CD4-positive, CD25-positive, alpha-beta regulatory T cell (primary cell): ENCODE results near the gene PIK3R5. TPM values are rescaled to one million over a fixed set of nuclear protein-coding genes. Genes with fewer than 3 reads are reported as not detected.
A peak's percentile ranks its signal among the peaks of the same experiment; 100 is the strongest.

ENCODE experiments used
- ATAC-seq, 2 donors: fragments of 150-1000 bp; cut with Tn5 transposase; one replicate each; pipeline ENCODE4 v1.10.0; 2021; ENCODE audit warnings: low read depth in 2 of 2, moderate number of reproducible peaks in 2 of 2, moderate library complexity in 1 of 2
- DNase-seq, 3 donors: peaks; one replicate each; pipeline versions ENCODE4 v3.0.0 to v3.0.0-alpha.2; 2012 to 2022; ENCODE audit warnings: mixed read lengths in 1 of 3
- H3K27ac ChIP-seq: one replicate; pipeline ENCODE4 v1.7.0; 2013; ENCODE audit warnings: mild to moderate bottlenecking, low read length; ENCODE audit not compliant: insufficient read depth, poor library complexity, severe bottlenecking
- H3K27me3 ChIP-seq: one replicate; pipeline ENCODE4 v1.7.0; 2013; ENCODE audit warnings: low read length; ENCODE audit not compliant: control insufficient read depth, insufficient read depth
- H3K36me3 ChIP-seq: one replicate; pipeline ENCODE4 v1.7.0; 2013; ENCODE audit warnings: mild to moderate bottlenecking, low read length, moderate library complexity; ENCODE audit not compliant: control insufficient read depth, insufficient read depth
- H3K4me1 ChIP-seq: 2 replicates; pipeline ENCODE4 v1.7.0; 2013; ENCODE audit warnings: mild to moderate bottlenecking, low read length; ENCODE audit not compliant: insufficient read depth, control insufficient read depth, poor library complexity, severe bottlenecking
- H3K4me3 ChIP-seq: one replicate; pipeline ENCODE4 v1.7.0; 2013; ENCODE audit warnings: low read depth, mild to moderate bottlenecking, low read length, moderate library complexity
- H3K9me3 ChIP-seq, 2 experiments: 1 replicate in 1 of 2; 2 replicates in 1 of 2; pipeline ENCODE4 v1.7.0; 2013; ENCODE audit warnings: low read length in 2 of 2, mild to moderate bottlenecking in 1 of 2, moderate library complexity in 1 of 2; ENCODE audit not compliant: control insufficient read depth in 2 of 2
- H3K27ac Mint-ChIP-seq, 3 donors: one replicate each; pipeline ENCODE4 v1.8.0; 2020 to 2022; ENCODE audit warnings: mild to moderate bottlenecking in 3 of 3, mixed read lengths in 3 of 3, moderate library complexity in 2 of 3
- H3K27me3 Mint-ChIP-seq: one replicate; pipeline ENCODE4 v1.8.0; 2022; ENCODE audit warnings: mild to moderate bottlenecking, mixed read lengths
- H3K36me3 Mint-ChIP-seq: one replicate; pipeline ENCODE4 v1.8.0; 2020; ENCODE audit warnings: mixed read lengths
- H3K4me1 Mint-ChIP-seq, 4 donors: one replicate each; pipeline ENCODE4 v1.8.0; 2020 to 2022; ENCODE audit warnings: mixed read lengths in 4 of 4, mild to moderate bottlenecking in 1 of 4
- H3K4me3 Mint-ChIP-seq, 4 donors: one replicate each; pipeline ENCODE4 v1.8.0; 2020 to 2022; ENCODE audit warnings: mild to moderate bottlenecking in 4 of 4, mixed read lengths in 4 of 4, moderate library complexity in 3 of 4
- H3K9me3 Mint-ChIP-seq, 7 donors: one replicate each; pipeline ENCODE4 v1.8.0; 2020 to 2022; ENCODE audit warnings: mixed read lengths in 7 of 7, mild to moderate bottlenecking in 3 of 7, moderate library complexity in 2 of 7
- polyA plus RNA-seq, 4 donors: library from polyadenylated mRNA; unstranded; fragments of 300-500 nt; fragmentation: Illumina TruSeq; gene quantifications; one replicate each; pipeline ENCODE4 v1.2.3, GENCODE V29; 2021
- total RNA-seq: library from RNA; stranded (reverse); gene quantifications from one replicate; pipeline ENCODE4 v1.2.3, GENCODE V29; 2022

The PIK3R5 gene
- total and polyA plus RNA-seq, 5 donors from 2014 or later = 34.8 to 275 (median 37.5) TPM

GRCh38 chr17:8870406-8871040 is 95.0 kb downstream of the PIK3R5 start:
- no peak for DNase-seq
- no peak for ATAC-seq
- Mint-ChIP-seq H3K9me3 (peaks cover 0 to 1% (median 0%) of the 10 kb centered on the region in 7 donors), H3K27me3 (peaks cover 4% of the 10 kb centered on the region), H3K4me3 (no peak overlapping the region), H3K4me1 (peaks cover 0 to 31% (median 11%) of the 10 kb centered on the region in 4 donors), H3K36me3 (no peaks in the 10 kb centered on the region), H3K27ac (no peak overlapping the region)
- Histone ChIP-seq H3K4me1 (peaks cover 7% of the 10 kb centered on the region), H3K36me3 (no peaks in the 10 kb centered on the region), H3K27ac (no peak overlapping the region), H3K27me3 (no peaks in the 10 kb centered on the region), H3K4me3 (no peak overlapping the region), H3K9me3 (no peaks in the 10 kb centered on the region)

- Mint-ChIP-seq H3K4me3 (no peak overlapping the region), H3K36me3 (no peaks in the 10 kb centered on the region), H3K27ac (peak overlapping the region in 2 of 3 donors; percentile 45 to 49), H3K4me1 (peaks cover 0 to 24% (median 11%) of the 10 kb centered on the region in 4 donors), H3K27me3 (peaks cover 4% of the 10 kb centered on the region), H3K9me3 (peaks cover 0 to 1% (median 0%) of the 10 kb centered on the region in 7 donors)
- Histone ChIP-seq H3K27me3 (no peaks in the 10 kb centered on the region), H3K4me1 (peaks cover 7% of the 10 kb centered on the region), H3K9me3 (no peaks in the 10 kb centered on the region), H3K27ac (no peak overlapping the region), H3K4me3 (no peak overlapping the region), H3K36me3 (no peaks in the 10 kb centered on the region)
- no peak for ATAC-seq
- DNase-seq = no peak
Observed at GRCh38 chr17:8869114-8869815, 96.2 kb downstream of the PIK3R5 start.

- Histone ChIP-seq H3K4me1 (peaks cover 7% of the 10 kb centered on the region), H3K36me3 (no peaks in the 10 kb centered on the region), H3K4me3 (no peak overlapping the region), H3K27ac (no peak overlapping the region), H3K9me3 (no peaks in the 10 kb centered on the region), H3K27me3 (no peaks in the 10 kb centered on the region)
- no peak for DNase-seq
- Mint-ChIP-seq H3K27me3 (peaks cover 4% of the 10 kb centered on the region), H3K36me3 (peaks cover 6% of the 10 kb centered on the region), H3K4me1 (peaks cover 0 to 18% (median 11%) of the 10 kb centered on the region in 4 donors), H3K27ac (peak overlapping the region in 2 of 3 donors; percentile 49 to 61), H3K4me3 (no peak overlapping the region), H3K9me3 (peaks cover 0 to 1% (median 0%) of the 10 kb centered on the region in 7 donors)
- ATAC-seq = no peak
Observed at GRCh38 chr17:8868529-8868951, 97.0 kb downstream of the PIK3R5 start.

GRCh38 chr17:8868092-8868491 is 97.4 kb downstream of the PIK3R5 start:
- peaks cover 7% of the 10 kb centered on the region for H3K4me1 ChIP-seq
- Mint-ChIP-seq H3K36me3 (peaks cover 6% of the 10 kb centered on the region), H3K9me3 (peaks cover 0 to 1% (median 0%) of the 10 kb centered on the region in 7 donors), H3K27me3 (peaks cover 4% of the 10 kb centered on the region), H3K27ac (peak overlapping the region in 2 of 3 donors; percentile 37 to 61), H3K4me3 (no peak overlapping the region), H3K4me1 (peaks cover 0 to 18% (median 11%) of the 10 kb centered on the region in 4 donors)
- no peaks in the 10 kb centered on the region for H3K27me3 ChIP-seq
- ATAC-seq = no peak
- no peak for DNase-seq
- no peak overlapping the region for H3K4me3 ChIP-seq
- no peaks in the 10 kb centered on the region for H3K9me3 ChIP-seq
- no peak overlapping the region for H3K27ac ChIP-seq
- H3K36me3 ChIP-seq = no peaks in the 10 kb centered on the region

- no peaks in the 10 kb centered on the region for H3K27me3 ChIP-seq
- Mint-ChIP-seq H3K4me3 (peak within 1 kb of the TSS in 2 of 4 donors; percentile 62 to 74), H3K4me1 (peaks cover 0 to 17% (median 11%) of the 10 kb centered on the region in 4 donors), H3K27me3 (peaks cover 4% of the 10 kb centered on the region), H3K36me3 (peaks cover 6% of the 10 kb centered on the region), H3K27ac (peak within 1 kb of the TSS in 2 of 3 donors; percentile 37 to 61), H3K9me3 (peaks cover 0 to 1% (median 0%) of the 10 kb centered on the region in 7 donors)
- no peaks in the 10 kb centered on the region for H3K9me3 ChIP-seq
- ATAC-seq (no peak), DNase-seq (no peak)
- no peak within 1 kb of the TSS for H3K27ac ChIP-seq
- peaks cover 7% of the 10 kb centered on the region for H3K4me1 ChIP-seq
- H3K4me3 ChIP-seq = no peak within 1 kb of the TSS
- no peaks in the 10 kb centered on the region for H3K36me3 ChIP-seq
Observed at GRCh38 chr17:8867361-8867981, 98.0 kb downstream of the PIK3R5 start, which contains the start of gene PIK3R6. TSS of gene PIK3R6 (minus strand) at chr17:8867674. CDS start at chr17:8849794, 17,880 bp downstream.

- H3K27ac ChIP-seq = no peak overlapping the region
- Mint-ChIP-seq H3K36me3 (peaks cover 6% of the 10 kb centered on the region), H3K9me3 (peaks cover 0 to 1% (median 0%) of the 10 kb centered on the region in 7 donors), H3K27ac (no peak overlapping the region), H3K4me1 (peaks cover 0 to 15% (median 13%) of the 10 kb centered on the region in 4 donors), H3K4me3 (no peak overlapping the region), H3K27me3 (peaks cover 4% of the 10 kb centered on the region)
- H3K4me1 ChIP-seq = peaks cover 7% of the 10 kb centered on the region
- H3K9me3 ChIP-seq = no peaks in the 10 kb centered on the region
- ATAC-seq = no peak
- DNase-seq = no peak
- no peaks in the 10 kb centered on the region for H3K27me3 ChIP-seq
- H3K4me3 ChIP-seq = no peak overlapping the region
- H3K36me3 ChIP-seq = no peaks in the 10 kb centered on the region
Observed at GRCh38 chr17:8865811-8866210, 99.7 kb downstream of the PIK3R5 start.

- H3K9me3 Mint-ChIP-seq = peaks cover 0 to 1% (median 0%) of the 10 kb centered on the region in 7 donors
- Histone ChIP-seq H3K36me3 (no peaks in the 10 kb centered on the region), H3K9me3 (no peaks in the 10 kb centered on the region), H3K4me1 (peaks cover 7% of the 10 kb centered on the region), H3K27me3 (no peaks in the 10 kb centered on the region), H3K27ac (no peak overlapping the region), H3K4me3 (no peak overlapping the region)
- H3K27me3 Mint-ChIP-seq = peaks cover 4% of the 10 kb centered on the region
- peaks cover 6% of the 10 kb centered on the region for H3K36me3 Mint-ChIP-seq
- H3K4me3 Mint-ChIP-seq = no peak overlapping the region
- H3K27ac Mint-ChIP-seq = no peak overlapping the region
- ATAC-seq (no peak), DNase-seq (no peak)
- H3K4me1 Mint-ChIP-seq = peaks cover 0 to 15% (median 13%) of the 10 kb centered on the region in 4 donors
Observed at GRCh38 chr17:8865385-8865784, 100.1 kb downstream of the PIK3R5 start.
